GM21360 (cell line): ENCODE measurements around the gene PDSS2.

Source experiments
- ATAC-seq: cut with Tn5 transposase; IDR thresholded peaks from one replicate; pipeline ENCODE4 v1.9.1; 2021; ENCODE audit warnings: mild to moderate bottlenecking, moderate library complexity; ENCODE audit not compliant: unreplicated experiment

Gene PDSS2

GRCh38 chr6:107421696-107422256 lies 37.6 kb downstream of the PDSS2 start:
- no peak for ATAC-seq

DNA sequence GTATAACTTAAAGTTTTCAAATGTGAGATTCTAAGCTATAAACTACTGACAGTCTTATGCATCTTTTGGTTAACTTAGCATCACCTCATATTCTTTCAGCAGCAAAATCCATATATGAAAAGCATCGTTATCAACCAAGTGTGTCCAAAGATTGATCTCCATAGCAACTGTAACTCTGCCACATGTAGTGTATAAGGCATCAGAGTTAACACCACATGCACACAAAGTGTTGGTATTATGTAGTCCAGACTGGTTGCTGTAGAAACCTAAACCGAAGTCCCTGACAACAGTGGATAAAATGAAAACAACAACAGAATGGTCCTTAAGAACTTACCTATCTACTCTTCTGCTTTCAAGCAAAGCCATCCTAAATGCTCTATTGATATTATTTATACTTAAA lies 39.6 kb downstream of the PDSS2 start:
- ATAC-seq, result no peak

- no peak for ATAC-seq
Observed at GRCh38 chr6:107418118-107418517, 41.2 kb downstream of the PDSS2 start.

DNA sequence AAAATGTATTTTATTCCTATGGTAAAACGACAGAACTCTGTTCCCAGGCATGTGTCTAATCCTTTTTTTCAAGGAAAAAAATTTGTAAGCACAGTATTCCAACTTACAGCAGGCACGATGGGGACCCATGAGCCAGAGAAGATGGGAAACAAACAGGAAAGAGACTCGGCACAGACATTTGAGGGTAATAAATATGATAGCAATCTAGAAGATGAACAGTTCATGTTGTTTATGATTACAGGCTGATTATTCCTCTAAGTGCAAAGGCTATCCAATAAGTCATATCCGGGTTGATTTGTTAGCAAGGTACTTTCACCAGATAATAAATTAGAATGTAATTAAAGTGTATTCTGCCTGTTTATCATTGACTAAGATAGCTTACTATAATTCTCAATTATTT lies 43.2 kb downstream of the PDSS2 start:
- ATAC-seq, result no peak

GRCh38 chr6:107413966-107414645 lies 45.3 kb downstream of the PDSS2 start:
- no peak for ATAC-seq

GRCh38 chr6:107411161-107411560 lies 48.2 kb downstream of the PDSS2 start:
- no peak for ATAC-seq

DNA sequence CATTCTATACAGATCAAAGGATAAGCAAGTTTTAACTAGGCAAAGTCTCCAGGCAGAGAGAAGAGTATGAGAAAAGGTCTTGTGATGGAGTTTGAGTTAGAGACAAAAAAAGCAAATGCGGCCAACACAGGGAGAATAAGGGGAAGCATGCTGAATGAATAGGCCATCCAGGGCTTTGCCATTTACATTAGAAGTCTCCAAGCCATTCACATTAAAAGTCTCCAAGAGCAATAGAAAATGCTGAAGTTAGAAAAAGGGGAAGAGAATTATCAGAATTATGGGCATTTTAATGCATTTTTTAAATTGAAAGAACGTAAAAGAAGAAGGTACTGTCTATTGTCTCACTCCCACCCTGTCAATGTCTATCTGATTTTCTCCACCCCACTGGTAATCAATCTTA lies 49.4 kb downstream of the PDSS2 start:
- no peak for ATAC-seq

GRCh38 chr6:107408714-107409113 lies 50.6 kb downstream of the PDSS2 start:
- ATAC-seq, result no peak

GRCh38 chr6:107405002-107405401 lies 54.4 kb downstream of the PDSS2 start:
- no peak for ATAC-seq

GRCh38 chr6:107402533-107402932 lies 56.8 kb downstream of the PDSS2 start:
- no peak for ATAC-seq

DNA sequence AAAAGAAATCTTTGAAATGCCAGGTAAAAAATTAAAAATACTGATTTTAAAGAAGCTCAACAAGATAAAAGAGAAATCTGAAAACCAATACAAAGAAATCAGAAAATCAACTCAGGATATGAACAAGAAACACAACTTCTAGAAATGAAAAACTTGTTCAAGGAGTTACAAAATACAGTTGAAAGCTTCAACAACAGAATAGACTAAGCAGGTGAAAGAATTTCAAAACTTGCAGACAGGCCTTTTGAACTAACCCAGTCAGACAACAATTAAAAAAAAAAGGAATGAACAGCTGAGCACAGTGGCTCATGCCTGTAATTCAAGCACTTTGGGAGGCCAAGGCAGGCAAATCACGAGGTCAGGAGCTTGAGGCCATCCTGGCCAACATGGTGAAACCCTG lies 57.8 kb downstream of the PDSS2 start:
- ATAC-seq, result no peak

DNA sequence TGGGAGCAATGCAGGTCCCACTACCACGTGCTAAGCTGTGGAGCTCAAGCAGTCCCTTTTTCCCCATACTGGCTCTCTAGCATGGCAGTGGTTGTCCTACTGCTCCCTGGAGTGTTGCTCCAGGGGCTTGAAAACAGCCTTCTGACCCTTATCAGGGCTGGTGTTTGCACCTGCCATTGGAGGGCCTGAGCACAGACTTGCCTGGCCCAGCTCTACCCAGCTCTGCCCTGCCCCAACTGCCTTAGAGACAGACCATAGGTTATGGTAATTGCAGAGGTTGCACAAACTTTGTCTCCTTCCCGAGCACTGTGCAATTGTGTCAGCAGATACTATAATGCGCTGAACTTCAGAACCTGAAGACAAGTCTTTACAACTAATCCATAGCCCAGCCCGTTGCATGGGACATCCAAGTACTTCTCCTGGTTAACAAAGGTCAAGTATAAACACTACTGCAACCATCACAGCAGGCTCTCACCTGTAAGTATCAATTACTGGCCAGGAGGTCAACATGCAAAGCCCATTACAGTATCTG lies 58.7 kb downstream of the PDSS2 start:
- no peak for ATAC-seq

DNA sequence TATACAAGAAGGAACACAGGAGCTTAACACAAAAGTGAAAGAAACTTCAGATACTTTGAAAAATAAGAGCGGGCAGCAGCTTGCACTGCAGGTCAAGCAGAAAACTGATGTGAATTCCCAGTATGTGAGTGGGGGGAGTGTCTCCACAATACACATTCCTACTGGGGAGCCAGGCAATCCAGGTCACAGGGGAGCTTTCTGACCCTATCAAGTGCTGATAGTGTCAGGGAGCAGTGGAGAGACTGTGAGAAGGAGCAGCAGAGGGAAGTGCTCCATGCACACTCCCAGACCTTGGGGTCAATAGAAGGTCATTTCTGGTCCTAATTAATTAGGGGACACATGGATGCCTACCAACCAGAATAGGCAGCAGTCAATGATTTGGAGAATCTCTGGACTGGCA lies 59.4 kb downstream of the PDSS2 start:
- ATAC-seq, result no peak

DNA sequence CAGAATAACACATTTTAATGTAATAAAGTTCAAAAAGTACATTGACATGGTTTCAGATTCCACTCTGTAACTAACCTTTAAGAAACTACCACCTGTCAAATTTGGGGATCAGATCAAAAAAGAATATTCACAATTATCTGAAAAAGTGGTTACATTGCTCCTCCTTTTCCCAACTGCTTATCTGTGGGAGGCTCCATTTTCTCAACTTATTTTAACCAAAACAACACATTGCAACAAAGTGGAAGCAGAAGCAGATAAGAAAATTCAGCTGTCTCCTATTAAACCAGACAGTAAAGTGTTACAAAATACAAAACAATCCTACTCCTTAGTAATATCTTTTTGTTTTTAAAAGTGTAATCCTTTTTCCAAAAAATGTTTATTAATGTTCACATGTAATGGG lies 61.4 kb downstream of the PDSS2 start:
- ATAC-seq, result no peak

DNA sequence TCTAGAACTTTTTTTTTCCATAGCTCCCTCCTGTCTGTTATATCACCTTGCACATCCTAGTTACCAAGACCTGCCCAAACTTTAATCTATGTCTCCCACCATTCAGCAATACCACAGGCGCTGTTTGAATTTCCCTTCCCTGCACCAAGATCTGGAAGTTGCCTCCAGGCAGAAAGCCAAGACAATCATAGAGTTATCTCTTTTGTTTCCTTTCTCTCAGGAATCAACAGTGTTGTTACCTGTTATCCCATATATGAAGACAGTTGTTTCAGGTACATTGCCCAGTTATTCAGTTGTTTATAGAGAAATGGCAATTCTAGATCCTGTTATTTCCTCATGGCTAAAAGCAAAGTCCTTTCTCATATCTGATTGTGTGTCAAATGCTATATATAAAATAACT lies 63.2 kb downstream of the PDSS2 start:
- no peak for ATAC-seq

- no peak for ATAC-seq
Observed at GRCh38 chr6:107392069-107392468, 67.3 kb downstream of the PDSS2 start.

- ATAC-seq, result no peak
Observed at GRCh38 chr6:107390685-107391435, 68.5 kb downstream of the PDSS2 start.

DNA sequence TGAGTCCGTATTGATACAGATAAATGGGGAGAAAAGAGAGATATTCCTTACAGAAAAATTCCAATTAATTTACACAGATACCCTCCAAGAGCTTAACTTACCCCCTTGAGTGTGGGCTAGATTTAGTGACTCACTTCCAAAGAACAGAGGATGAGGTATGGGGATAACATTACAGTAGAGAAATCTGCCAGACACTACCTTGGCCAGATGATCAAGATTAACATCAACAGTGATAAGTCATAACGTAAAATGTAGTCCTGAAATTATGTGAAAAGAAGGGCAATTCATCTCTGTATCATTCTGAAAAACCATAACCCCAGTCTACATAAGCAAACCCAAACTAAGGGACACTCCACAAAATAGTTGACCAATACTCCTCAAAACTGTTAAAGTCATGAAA lies 69.3 kb downstream of the PDSS2 start:
- ATAC-seq, result no peak

DNA sequence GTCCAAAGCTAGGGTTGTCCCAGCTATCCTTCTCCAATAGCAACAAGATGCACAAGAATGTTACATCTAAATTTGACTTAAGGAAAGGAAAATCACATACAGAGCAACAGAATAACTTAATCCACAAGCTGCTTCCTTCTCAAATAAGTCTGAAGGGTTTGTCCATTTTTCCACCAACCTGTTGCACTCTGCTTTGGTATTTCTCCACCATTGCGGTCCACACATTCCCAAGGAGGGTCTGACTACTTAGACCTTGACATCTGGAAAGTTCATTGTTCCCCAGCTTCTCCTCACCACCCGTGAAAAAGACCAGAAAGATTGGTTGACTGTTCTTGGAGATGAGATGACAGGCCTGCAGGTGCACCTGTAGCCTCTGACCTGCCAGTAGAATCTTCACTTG lies 72.5 kb downstream of the PDSS2 start:
- ATAC-seq, result no peak

GRCh38 chr6:107386340-107386739 lies 73.0 kb downstream of the PDSS2 start:
- no peak for ATAC-seq

DNA sequence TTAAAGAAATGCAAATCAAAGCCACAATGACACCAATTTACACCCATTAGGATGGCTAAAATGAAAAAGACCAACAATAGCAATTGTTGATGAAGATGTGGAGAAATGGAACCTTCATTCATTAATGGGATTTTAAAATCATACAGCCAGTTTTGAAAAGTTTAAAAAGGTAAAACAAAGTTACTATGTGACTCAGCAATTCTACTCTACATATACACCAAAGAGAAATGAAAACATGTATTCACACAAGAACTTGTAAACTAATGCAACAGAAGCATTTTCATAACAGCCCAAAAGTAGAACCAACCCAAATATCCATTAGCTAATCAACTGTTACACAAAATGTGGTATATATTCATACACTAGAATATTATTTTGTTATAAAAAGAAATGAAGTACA lies 75.7 kb downstream of the PDSS2 start:
- ATAC-seq, result no peak

GRCh38 chr6:107374264-107374663 lies 85.1 kb downstream of the PDSS2 start:
- no peak for ATAC-seq
